ENCODE measurements around the gene ARHGEF37. TPM values are rescaled to one million over a fixed set of nuclear protein-coding genes. Genes with fewer than 3 reads are reported as not detected.
A peak's percentile ranks its signal among the peaks of the same experiment; 100 is the strongest.

ARHGEF37 gene
- polyA plus RNA-seq, 1 experiment = 0.92 TPM

GRCh38 chr5:149636191-149636860, 55.0 kb downstream of the ARHGEF37 start:
- Histone ChIP-seq H3K36me3 (ENCODE audit: control insufficient read depth, insufficient read depth, low read length) (no peaks in the 10 kb centered on the region), H3K27me3 (ENCODE audit: control insufficient read depth, insufficient read depth, low read length) (no peaks in the 10 kb centered on the region), H3K4me3 (ENCODE audit: low read depth, low read length) (no peak overlapping the region)
- ChIA-PET POLR2A (no interaction called here), CTCF (interaction anchor here (0.6 to 15.6 kb wide), 26 partner anchors 8 to 877 kb away, joined by 3 to 363 read pairs (median 4); no protein-coding TSS in a partner anchor)
- DNase-seq (ENCODE audit: low read depth) = no peak
- TF ChIP-seq CTCF (IDR thresholded peaks at IDR 0.05; ENCODE audit: insufficient read depth, low read depth, low read length) = no peak

GRCh38 chr5:149636861-149637246, 55.6 kb downstream of the ARHGEF37 start:
- ChIA-PET POLR2A (no interaction called here), CTCF (interaction anchor here (0.9 to 15.6 kb wide), 24 partner anchors 9 to 499 kb away, joined by 3 to 363 read pairs (median 4); no protein-coding TSS in a partner anchor)
- Histone ChIP-seq H3K4me3 (ENCODE audit: low read depth, low read length) (no peak overlapping the region), H3K27me3 (ENCODE audit: control insufficient read depth, insufficient read depth, low read length) (no peaks in the 10 kb centered on the region), H3K36me3 (ENCODE audit: control insufficient read depth, insufficient read depth, low read length) (no peaks in the 10 kb centered on the region)
- TF ChIP-seq CTCF (IDR thresholded peaks at IDR 0.05; ENCODE audit: insufficient read depth, low read depth, low read length) = peak; percentile 83
- DNase-seq (ENCODE audit: low read depth) = no peak

GRCh38 chr5:149638136-149638535, 56.8 kb downstream of the ARHGEF37 start:
- Histone ChIP-seq H3K4me3 (ENCODE audit: low read depth, low read length) (no peak overlapping the region), H3K27me3 (ENCODE audit: control insufficient read depth, insufficient read depth, low read length) (no peaks in the 10 kb centered on the region), H3K36me3 (ENCODE audit: control insufficient read depth, insufficient read depth, low read length) (no peaks in the 10 kb centered on the region)
- ChIA-PET CTCF (interaction anchor here (0.6 to 15.6 kb wide), 8 partner anchors 14 to 1069 kb away, joined by 3 to 363 read pairs (median 4); no protein-coding TSS in a partner anchor), POLR2A (no interaction called here)
- no peak for TF ChIP-seq CTCF (IDR thresholded peaks at IDR 0.05; ENCODE audit: insufficient read depth, low read depth, low read length)
- no peak for DNase-seq (ENCODE audit: low read depth)

GRCh38 chr5:149638546-149639241, 57.4 kb downstream of the ARHGEF37 start:
- H3K36me3 ChIP-seq (ENCODE audit: control insufficient read depth, insufficient read depth, low read length) = no peaks in the 10 kb centered on the region
- DNase-seq (ENCODE audit: low read depth) = no peak
- ChIA-PET CTCF (interaction anchor here (0.6 to 15.6 kb wide), 5 partner anchors 20 to 1068 kb away, joined by 3 to 363 read pairs (median 4); no protein-coding TSS in a partner anchor), POLR2A (no interaction called here)
- no peak for TF ChIP-seq CTCF (IDR thresholded peaks at IDR 0.05; ENCODE audit: insufficient read depth, low read depth, low read length)
- H3K27me3 ChIP-seq (ENCODE audit: control insufficient read depth, insufficient read depth, low read length) = no peaks in the 10 kb centered on the region; the same call in 1 of the 2 replicates
- H3K4me3 ChIP-seq (ENCODE audit: low read depth, low read length) = no peak overlapping the region

- no peaks in the 10 kb centered on the region for H3K36me3 ChIP-seq (ENCODE audit: control insufficient read depth, insufficient read depth, low read length)
- ChIA-PET POLR2A (no interaction called here), CTCF (interaction anchor here (1.1 to 15.6 kb wide), 5 partner anchors 17 to 322 kb away, joined by 3 to 363 read pairs (median 4); no protein-coding TSS in a partner anchor)
- TF ChIP-seq CTCF (IDR thresholded peaks at IDR 0.05; ENCODE audit: insufficient read depth, low read depth, low read length) = no peak
- DNase-seq (ENCODE audit: low read depth) = no peak
- H3K4me3 ChIP-seq (ENCODE audit: low read depth, low read length) = no peak overlapping the region
- no peaks in the 10 kb centered on the region; the same call in 1 of the 2 replicates for H3K27me3 ChIP-seq (ENCODE audit: control insufficient read depth, insufficient read depth, low read length)
These were observed 58.4 kb downstream of the ARHGEF37 start for GRCh38 chr5:149639737-149640136.

Measured in BJ (cell line).